Smooth muscle cell (in vitro differentiated cells): ENCODE measurements around the gene MIS18BP1. TPM values are rescaled to one million over a fixed set of nuclear protein-coding genes. Genes with fewer than 3 reads are reported as not detected.

Experiments
- DNase-seq: peaks from one replicate; lab custom pipeline; 2025; ENCODE audit not compliant: unreplicated experiment; lab: John Stamatoyannopoulos, UW
- H2AFZ ChIP-seq: fragments of 200-600 bp; sonication (generic); 2 replicates; pipeline ENCODE4 v1.6.0; 2016; ENCODE audit warnings: antibody characterized with exemption, low read depth, mild to moderate bottlenecking
- H3F3A ChIP-seq: fragments of 200-600 bp; sonication (generic); 2 replicates; pipeline ENCODE4 v1.6.0; 2017; ENCODE audit warnings: antibody characterized with exemption, low read depth
- H3K27ac ChIP-seq: fragments of 200-600 bp; sonication (generic); 2 replicates; pipeline ENCODE4 v1.5.1; 2016; ENCODE audit warnings: low read depth, mild to moderate bottlenecking
- H3K27me3 ChIP-seq: fragments of 200-600 bp; sonication (generic); 2 replicates; pipeline ENCODE4 v1.6.1; 2016; ENCODE audit warnings: low read depth, mild to moderate bottlenecking
- H3K36me3 ChIP-seq: fragments of 200-600 bp; sonication (generic); 2 replicates; pipeline ENCODE4 v1.5.1; 2016; ENCODE audit warnings: low read depth
- H3K4me1 ChIP-seq: fragments of 200-600 bp; sonication (generic); 2 replicates; pipeline ENCODE4 v1.5.1; 2016; ENCODE audit warnings: low read depth
- H3K4me2 ChIP-seq: fragments of 200-600 bp; sonication (generic); 2 replicates; pipeline ENCODE4 v1.6.0; 2016; ENCODE audit warnings: mild to moderate bottlenecking
- H3K4me3 ChIP-seq: fragments of 200-600 bp; sonication (generic); 2 replicates; pipeline ENCODE4 v1.5.1; 2016; ENCODE audit warnings: mild to moderate bottlenecking
- H3K79me2 ChIP-seq: fragments of 200-600 bp; sonication (generic); 2 replicates; pipeline ENCODE4 v1.6.0; 2016; ENCODE audit warnings: low read depth, mild to moderate bottlenecking
- H3K9ac ChIP-seq: fragments of 200-600 bp; sonication (generic); 2 replicates; pipeline ENCODE4 v1.6.0; 2016; ENCODE audit warnings: low read depth
- H3K9me3 ChIP-seq: fragments of 200-600 bp; sonication (generic); replicated peaks from 2 replicates; pipeline ENCODE4 v1.5.1; 2016; ENCODE audit warnings: low read depth
- H4K20me1 ChIP-seq: fragments of 200-600 bp; sonication (generic); 2 replicates; pipeline ENCODE4 v1.6.0; 2016; ENCODE audit warnings: low read depth
- CTCF ChIP-seq: fragments of 200-600 bp; sonication (generic); IDR thresholded peaks from 2 replicates; pipeline ENCODE4 v1.5.1; 2017; ENCODE audit warnings: borderline replicate concordance, mild to moderate bottlenecking, antibody characterized with exemption; ENCODE audit not compliant: insufficient read depth, poor library complexity, severe bottlenecking
- WGBS: methylation state at CpG from one replicate; pipeline ENCODE4 v1.1.7; 2016; ENCODE audit warnings: low lambda C conversion rate; 5-methylcytosine and 5-hydroxymethylcytosine counted together
- polyA plus RNA-seq: library from polyadenylated mRNA; unstranded; fragments of >200 nt; fragmentation: Nextera tagmentation; extraction: Ambion mirVana; gene quantifications from 2 replicates; pipeline ENCODE4 v1.2.1, GENCODE V29; 2016
- total RNA-seq: library from RNA; depleted of rRNA; stranded (reverse); fragments of >200 nt; gene quantifications from 2 replicates; pipeline ENCODE4 v1.2.3, GENCODE V29; 2014

The MIS18BP1 gene
- total and polyA plus RNA-seq, 2 experiments from 2014 or later = 8.9 to 15.4 TPM

GRCh38 chr14:45252366-45253069 is 484 bp downstream of the MIS18BP1 start:
- no peak for DNase-seq
- Histone ChIP-seq H3K27ac (peak overlapping the region; percentile 44), H3F3A (no peaks in the 10 kb centered on the region), H2AFZ (peak overlapping the region; percentile 97), H3K9me3 (no peaks in the 10 kb centered on the region), H3K79me2 (peaks cover 37% of the 10 kb centered on the region), H3K4me2 (peak overlapping the region; percentile 91), H3K4me3 (peak overlapping the region; percentile 75), H3K9ac (peak overlapping the region; percentile 42), H3K27me3 (no peaks in the 10 kb centered on the region), H4K20me1 (peaks cover 12% of the 10 kb centered on the region), H3K36me3 (no peaks in the 10 kb centered on the region), H3K4me1 (peaks cover 7% of the 10 kb centered on the region)
- 1% methylated on average over 26 of the region's 26 CpGs for WGBS
- no peak for TF ChIP-seq CTCF

- H3F3A ChIP-seq = no peaks in the 10 kb centered on the region
- H4K20me1 ChIP-seq = peaks cover 12% of the 10 kb centered on the region
- H3K4me3 ChIP-seq = peak overlapping the region; percentile 75
- no peaks in the 10 kb centered on the region for H3K36me3 ChIP-seq
- H3K79me2 ChIP-seq = peaks cover 43% of the 10 kb centered on the region
- no peaks in the 10 kb centered on the region for H3K9me3 ChIP-seq
- H3K9ac ChIP-seq = peak overlapping the region; percentile 42
- H3K27ac ChIP-seq = no peak overlapping the region
- DNase-seq = no peak
- 35% methylated on average over 5 of the region's 5 CpGs for WGBS
- no peaks in the 10 kb centered on the region for H3K27me3 ChIP-seq
- TF ChIP-seq CTCF = no peak
- peak overlapping the region; percentile 97 for H2AFZ ChIP-seq
- peaks cover 7% of the 10 kb centered on the region for H3K4me1 ChIP-seq
- H3K4me2 ChIP-seq = peak overlapping the region; percentile 91
Observed at GRCh38 chr14:45251912-45252311, 1.1 kb downstream of the MIS18BP1 start.

- Histone ChIP-seq H3K27ac (peak overlapping the region; percentile 48), H3F3A (no peaks in the 10 kb centered on the region), H2AFZ (no peak overlapping the region), H3K4me1 (peaks cover 7% of the 10 kb centered on the region), H4K20me1 (peaks cover 12% of the 10 kb centered on the region), H3K4me2 (peak overlapping the region; percentile 81), H3K9ac (no peak overlapping the region), H3K79me2 (peaks cover 62% of the 10 kb centered on the region), H3K9me3 (no peaks in the 10 kb centered on the region), H3K36me3 (no peaks in the 10 kb centered on the region), H3K27me3 (no peaks in the 10 kb centered on the region), H3K4me3 (peak overlapping the region; percentile 35)
- 14% methylated on average over 5 of the region's 5 CpGs for WGBS
- TF ChIP-seq CTCF = no peak
- no peak for DNase-seq
Observed at GRCh38 chr14:45249856-45250575, 3.0 kb downstream of the MIS18BP1 start.
